Spleen (tissue), 11 donors: ENCODE data around the gene ITGB5. TPM values are rescaled to one million over a fixed set of nuclear protein-coding genes. Genes with fewer than 3 reads are reported as not detected.

Source experiments
- DNase-seq: peaks from one replicate; pipeline ENCODE4 v3.0.0-alpha.2; 2020
- H3K27ac ChIP-seq, 8 donors: fragments of 200-600 bp; sonication (generic) in 7 of 8; 1 replicate in 4 of 8; 2 replicates in 4 of 8; pipeline versions ENCODE4 v1.5.0 to v1.8.0; 2016 to 2021; ENCODE audit warnings: inconsistent platforms in 4 of 8, mild to moderate bottlenecking in 4 of 8, moderate library complexity in 1 of 8
- H3K27me3 ChIP-seq, 7 donors: fragments of 200-600 bp; sonication (generic) in 6 of 7; replicated peaks in 1 of 7; 1 replicate in 4 of 7; 2 replicates in 3 of 7; pipeline versions ENCODE4 v1.5.0 to v1.8.0; 2016 to 2021; ENCODE audit warnings: inconsistent platforms in 3 of 7, mild to moderate bottlenecking in 1 of 7
- H3K36me3 ChIP-seq, 6 donors: fragments of 200-600 bp; sonication (generic) in 5 of 6; 1 replicate in 4 of 6; 2 replicates in 2 of 6; pipeline versions ENCODE4 v1.5.0 to v1.8.0; 2016 to 2021; ENCODE audit warnings: inconsistent platforms in 2 of 6
- H3K4me1 ChIP-seq, 6 donors: fragments of 200-600 bp; sonication (generic) in 5 of 6; 1 replicate in 3 of 6; 2 replicates in 3 of 6; pipeline versions ENCODE4 v1.5.0 to v1.8.0; 2016 to 2021; ENCODE audit warnings: inconsistent platforms in 3 of 6
- H3K4me3 ChIP-seq, 8 donors: fragments of 200-600 bp; sonication (generic) in 7 of 8; 1 replicate in 4 of 8; 2 replicates in 4 of 8; pipeline versions ENCODE4 v1.5.0 to v1.8.0; 2016 to 2021; ENCODE audit warnings: inconsistent platforms in 4 of 8, mild to moderate bottlenecking in 4 of 8, moderate library complexity in 2 of 8
- H3K9me3 ChIP-seq, 8 donors: fragments of 200-600 bp; sonication (generic) in 7 of 8; 1 replicate in 4 of 8; 2 replicates in 4 of 8; pipeline versions ENCODE4 v1.5.0 to v1.8.0; 2016 to 2021; ENCODE audit warnings: inconsistent platforms in 4 of 8
- CTCF ChIP-seq, 11 experiments: fragments of 200-600 bp in 7 of 11; fragments of 450-650 bp in 4 of 11; sonication (generic) in 4 of 11; IDR thresholded peaks in 8 of 11; conservative IDR thresholded peaks in 3 of 11; 1 replicate in 7 of 11; 2 replicates in 4 of 11; pipeline versions ENCODE4 v1.4.0 to v1.8.0; 2016 to 2021; ENCODE audit warnings: antibody characterized with exemption in 11 of 11, inconsistent platforms in 4 of 11, mild to moderate bottlenecking in 1 of 11
- POLR2A ChIP-seq, 3 donors: fragments of 450-650 bp; IDR thresholded peaks; one replicate each; pipeline ENCODE4 v1.5.1; 2017; ENCODE audit warnings: antibody characterized with exemption in 3 of 3, mild to moderate bottlenecking in 1 of 3
- POLR2AphosphoS5 ChIP-seq, 3 donors: sonication (generic); formaldehyde crosslinking; IDR thresholded peaks; one replicate each; pipeline ENCODE4 v1.5.1; 2017; ENCODE audit warnings: antibody characterized with exemption in 3 of 3
- WGBS, 5 donors: extraction: QIAGEN DNeasy Blood & Tissue Kit in 3 of 5; methylation state at CpG; one replicate each; pipeline versions ENCODE4 v1.1.5 to v1.1.7; 2013 to 2018; 5-methylcytosine and 5-hydroxymethylcytosine counted together
- intact Hi-C: fragments of 100-400 bp; cut with DNase I; formaldehyde crosslinking; loops from one replicate; pipeline ENCODE4 v1.15.0; 2023; ENCODE audit warnings: low total_unique reads
- polyA plus RNA-seq, 3 donors: library from polyadenylated mRNA; stranded (reverse); fragments of 200-250 nt; gene quantifications; one replicate each; pipeline ENCODE4 v1.2.1, GENCODE V29; 2013
- total RNA-seq, 7 donors: library from RNA; depleted of rRNA in 3 of 7; stranded (reverse); fragments of >200 nt in 3 of 7; fragmentation: NEBNext Ultra II Directional in 4 of 7; extraction: Animal tissue kit (Norgen Biotek cat#: 25700) in 4 of 7; gene quantifications; one replicate each; pipeline versions ENCODE4 v1.1.0 to v1.2.1, GENCODE V29; 2016 to 2021
- donor health status: healthy with polysubstance abuse.
- donor health status: DM: no; HTN: no; CAD: no; lungs with moderate emphysema.
- donor health status: DM: no; HTN: no; CAD: no.
- donor health status: Bipolar disorder and iron deficiency.
- donor health status: healthy.
- donor health status: DM: no; HTN: no; CAD: no.
- donor health status: DM: yes; HTN: yes; CAD: no.

Gene ITGB5
- total and polyA plus RNA-seq, 10 donors: 7.4 to 227 (median 108) TPM

DNA sequence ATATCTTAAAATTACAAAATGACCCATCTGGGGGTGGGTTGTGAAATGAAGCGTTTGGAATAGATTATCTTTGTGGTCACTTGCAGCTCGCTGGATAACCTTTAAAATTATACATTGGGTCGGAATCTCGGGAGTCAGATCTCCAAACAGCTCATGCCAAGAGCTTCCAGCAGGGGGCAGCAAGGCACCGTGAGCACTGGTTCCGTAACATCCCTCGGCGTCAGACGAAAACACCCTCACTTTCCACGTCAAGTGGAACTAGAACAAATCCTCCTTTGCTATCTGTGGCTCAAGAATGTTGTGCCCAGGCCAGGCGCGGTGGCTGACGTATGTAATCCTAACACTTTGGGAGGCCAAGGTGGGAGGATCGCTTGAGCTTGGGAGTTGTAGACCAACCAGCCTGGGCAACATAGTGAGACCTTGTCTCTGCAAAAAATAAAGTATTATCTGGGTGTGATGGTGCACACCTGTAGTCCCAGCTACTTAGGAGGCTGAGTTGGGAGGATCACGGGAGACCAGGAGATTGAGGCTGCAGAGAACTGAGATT is 125.8 kb downstream of the ITGB5 start:
- intact Hi-C loops: loop anchor here (5.0 kb wide), 1 partner anchor 141 kb away; no protein-coding TSS in a partner anchor
- Histone ChIP-seq H3K4me1 (peaks cover 6 to 19% (median 12%) of the 10 kb centered on the region in 6 donors), H3K4me3 (peak overlapping the region in 1 of 8 donors; percentile 39), H3K9me3 (no peaks in the 10 kb centered on the region), H3K36me3 (peaks cover 0 to 35% (median 14%) of the 10 kb centered on the region in 6 donors), H3K27me3 (no peaks in the 10 kb centered on the region), H3K27ac (peak overlapping the region in 3 of 8 donors; percentile 3 to 48 (median 12))
- TF ChIP-seq CTCF (IDR thresholded peaks at IDR 0.05 in 8 of 11, conservative IDR thresholded peaks at IDR 0.05 in 3 of 11): peak; percentile 84 to 94 (median 91)
- TF ChIP-seq POLR2AphosphoS5 (IDR thresholded peaks at IDR 0.05): peak in 2 of 3 donors; percentile 64 to 80
- TF ChIP-seq POLR2A (IDR thresholded peaks at IDR 0.05): no peak
- 6 to 12% (median 11%) methylated on average over 15 of the region's 15 CpGs for WGBS, 5 donors
- peak; percentile 89 for DNase-seq

DNA sequence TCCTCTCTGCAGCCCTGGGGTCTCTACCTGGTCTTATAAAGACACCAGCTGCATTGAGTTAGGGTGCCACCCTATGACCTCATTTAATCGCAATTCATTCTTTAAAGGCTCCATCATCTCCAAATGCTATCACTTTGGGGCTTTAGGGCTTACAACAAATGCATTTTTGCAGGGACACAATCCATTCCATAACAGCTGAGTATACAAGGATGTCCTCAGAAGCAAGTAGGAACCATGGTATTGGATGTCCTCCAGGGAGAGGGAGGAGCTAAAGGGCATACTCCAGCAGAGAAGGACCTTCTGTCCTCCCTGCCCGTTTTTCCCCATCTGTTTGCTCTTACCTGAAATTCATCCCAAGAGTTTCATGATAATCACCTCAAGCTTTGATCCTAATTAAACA is 126.6 kb downstream of the ITGB5 start:
- H3K27ac ChIP-seq: no peak overlapping the region
- H3K9me3 ChIP-seq: no peaks in the 10 kb centered on the region
- H3K4me3 ChIP-seq: no peak overlapping the region
- H3K36me3 ChIP-seq: peaks cover 0 to 28% (median 12%) of the 10 kb centered on the region in 6 donors
- intact Hi-C loops: loop anchor here (5.0 kb wide), 1 partner anchor 142 kb away; no protein-coding TSS in a partner anchor
- H3K27me3 ChIP-seq: no peaks in the 10 kb centered on the region
- TF ChIP-seq POLR2AphosphoS5 (IDR thresholded peaks at IDR 0.05) (no peak), POLR2A (IDR thresholded peaks at IDR 0.05) (no peak), CTCF (IDR thresholded peaks at IDR 0.05 in 8 of 11, conservative IDR thresholded peaks at IDR 0.05 in 3 of 11) (no peak)
- 46 to 65% (median 49%) methylated on average over 2 of the region's 2 CpGs for WGBS, 5 donors
- peaks cover 6 to 19% (median 12%) of the 10 kb centered on the region in 6 donors for H3K4me1 ChIP-seq
- DNase-seq: no peak

- H3K9me3 ChIP-seq: no peaks in the 10 kb centered on the region
- H3K27me3 ChIP-seq: no peaks in the 10 kb centered on the region
- H3K36me3 ChIP-seq: peaks cover 0 to 21% (median 10%) of the 10 kb centered on the region in 6 donors
- no peak for DNase-seq
- intact Hi-C loops: loop anchor here (5.0 kb wide), 1 partner anchor 142 kb away; no protein-coding TSS in a partner anchor
- H3K4me3 ChIP-seq: no peak overlapping the region
- H3K4me1 ChIP-seq: peaks cover 6 to 19% (median 12%) of the 10 kb centered on the region in 6 donors
- TF ChIP-seq POLR2A (IDR thresholded peaks at IDR 0.05) (no peak), CTCF (IDR thresholded peaks at IDR 0.05 in 8 of 11, conservative IDR thresholded peaks at IDR 0.05 in 3 of 11) (no peak), POLR2AphosphoS5 (IDR thresholded peaks at IDR 0.05) (peak in 1 of 3 donors; percentile 14)
- no peak overlapping the region for H3K27ac ChIP-seq
- 79 to 92% (median 88%) methylated on average over 12 to 14 of the region's 14 CpGs for WGBS, 5 donors
Measured at GRCh38 chr3:124759666-124760401, 127.3 kb downstream of the ITGB5 start.
